MM.1S (cell line): Measurements from ENCODE around the gene DCBLD1.

Experiments
- EZH2phosphoT487 ChIP-seq: fragments of 300-600 bp; sonication (generic); IDR thresholded peaks from 2 replicates; pipeline ENCODE4 v1.6.1; 2018; ENCODE audit warnings: antibody characterized with exemption, low read length
- TF ChIP-seq, protein P1 (sequence below): fragments of 300-600 bp; sonication (generic); IDR thresholded peaks from 2 replicates; pipeline ENCODE4 v1.5.1; 2016; ENCODE audit warnings: antibody characterized with exemption, low read length, mixed read lengths

DNA sequence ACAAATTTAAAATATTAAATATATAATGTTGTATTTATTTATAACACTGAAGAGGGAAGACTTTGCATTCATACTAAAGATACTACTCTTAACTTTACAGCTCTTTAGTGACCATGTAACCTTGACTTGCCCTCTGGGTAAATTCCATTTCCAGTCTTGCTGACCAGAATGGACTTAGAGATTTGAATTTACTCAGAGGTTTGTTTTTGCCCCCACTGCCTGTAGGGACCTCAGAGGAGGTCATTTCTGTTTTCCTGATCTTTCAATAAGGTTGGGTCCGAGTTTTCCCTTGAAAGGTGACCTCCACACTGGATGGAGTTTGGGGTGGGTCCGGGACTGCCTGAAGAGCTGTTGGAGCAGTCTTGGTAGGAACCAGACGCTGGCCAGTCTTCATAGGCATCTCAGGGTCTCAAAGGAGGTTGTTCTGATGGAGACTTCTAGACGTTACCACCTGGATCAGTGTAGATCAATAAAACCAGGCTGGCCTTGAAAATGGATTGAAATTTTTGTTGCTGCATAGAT is 26.0 kb downstream of the DCBLD1 start:
- TF ChIP-seq, protein P1, sequence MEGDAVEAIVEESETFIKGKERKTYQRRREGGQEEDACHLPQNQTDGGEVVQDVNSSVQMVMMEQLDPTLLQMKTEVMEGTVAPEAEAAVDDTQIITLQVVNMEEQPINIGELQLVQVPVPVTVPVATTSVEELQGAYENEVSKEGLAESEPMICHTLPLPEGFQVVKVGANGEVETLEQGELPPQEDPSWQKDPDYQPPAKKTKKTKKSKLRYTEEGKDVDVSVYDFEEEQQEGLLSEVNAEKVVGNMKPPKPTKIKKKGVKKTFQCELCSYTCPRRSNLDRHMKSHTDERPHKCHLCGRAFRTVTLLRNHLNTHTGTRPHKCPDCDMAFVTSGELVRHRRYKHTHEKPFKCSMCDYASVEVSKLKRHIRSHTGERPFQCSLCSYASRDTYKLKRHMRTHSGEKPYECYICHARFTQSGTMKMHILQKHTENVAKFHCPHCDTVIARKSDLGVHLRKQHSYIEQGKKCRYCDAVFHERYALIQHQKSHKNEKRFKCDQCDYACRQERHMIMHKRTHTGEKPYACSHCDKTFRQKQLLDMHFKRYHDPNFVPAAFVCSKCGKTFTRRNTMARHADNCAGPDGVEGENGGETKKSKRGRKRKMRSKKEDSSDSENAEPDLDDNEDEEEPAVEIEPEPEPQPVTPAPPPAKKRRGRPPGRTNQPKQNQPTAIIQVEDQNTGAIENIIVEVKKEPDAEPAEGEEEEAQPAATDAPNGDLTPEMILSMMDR: no peak
- no peak for TF ChIP-seq EZH2phosphoT487
